Measurements from ENCODE around the gene PSMG3.

Gene PSMG3

DNA sequence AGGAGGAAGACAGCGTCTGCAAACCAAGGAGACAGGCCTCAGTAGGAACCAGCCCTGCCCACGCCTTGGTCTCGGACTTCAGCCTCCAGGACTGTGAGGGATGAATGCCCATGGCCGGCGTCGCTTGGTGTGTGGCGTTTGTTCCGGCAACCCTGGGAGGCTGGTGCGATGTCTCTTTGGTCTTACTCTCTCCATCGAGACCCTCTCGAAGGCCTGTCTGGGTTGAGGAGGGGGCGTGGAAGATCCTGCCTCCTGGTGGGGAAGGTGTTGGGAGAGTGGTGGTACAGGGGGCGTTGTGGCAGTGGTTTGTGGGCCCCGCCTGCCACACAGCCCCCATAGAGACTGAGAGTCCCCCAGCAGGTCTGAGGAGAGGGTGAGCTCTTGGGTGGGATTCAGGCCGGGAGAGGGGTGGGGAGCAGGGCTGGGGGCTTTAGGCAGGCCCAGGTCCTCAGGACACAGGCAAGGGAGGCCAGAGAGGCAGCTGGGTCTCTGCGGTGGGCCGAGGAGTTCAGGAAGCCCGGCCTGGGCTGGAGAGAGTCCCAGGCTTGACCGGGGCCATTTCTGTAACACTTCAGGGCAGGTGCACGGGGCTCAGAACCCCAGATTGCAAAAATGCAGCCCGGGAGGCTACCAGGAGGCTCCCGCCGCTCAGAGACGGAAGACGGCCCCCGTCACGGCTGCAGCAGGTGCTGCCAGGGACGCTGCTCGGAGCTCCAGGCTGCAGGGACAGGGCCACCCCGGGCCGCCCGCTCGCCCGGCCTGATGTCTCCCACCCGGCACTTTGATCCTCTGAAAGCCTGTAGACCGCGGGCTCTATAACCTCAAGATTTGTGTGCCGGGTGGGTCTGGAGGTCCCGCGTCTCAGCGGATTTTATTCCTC is 33.8 kb upstream of the PSMG3 start:
- TF ChIP-seq TAF1 (IDR thresholded peaks at IDR 0.05; ENCODE audit: borderline replicate concordance, insufficient read depth, low read length): no peak

GRCh38 chr7:1602386-1602785 is 32.6 kb upstream of the PSMG3 start:
- TF ChIP-seq TAF1 (IDR thresholded peaks at IDR 0.05; ENCODE audit: borderline replicate concordance, insufficient read depth, low read length): no peak
- no peak for TF ChIP-seq FOXP2 (optimal IDR thresholded peaks at IDR 0.05; ENCODE audit: borderline replicate concordance, extremely low read depth, extremely low read length, insufficient read depth)
- no peak for TF ChIP-seq SIN3A (IDR thresholded peaks at IDR 0.05; ENCODE audit: borderline replicate concordance, insufficient read depth, low read length)
- TF ChIP-seq POLR2AphosphoS5 (IDR thresholded peaks at IDR 0.05; ENCODE audit: low read depth, low read length): no peak
- no peak for TF ChIP-seq REST (IDR thresholded peaks at IDR 0.05; ENCODE audit: insufficient read depth in 1 of 2, low read depth in 2 of 2, low read length in 2 of 2)

DNA sequence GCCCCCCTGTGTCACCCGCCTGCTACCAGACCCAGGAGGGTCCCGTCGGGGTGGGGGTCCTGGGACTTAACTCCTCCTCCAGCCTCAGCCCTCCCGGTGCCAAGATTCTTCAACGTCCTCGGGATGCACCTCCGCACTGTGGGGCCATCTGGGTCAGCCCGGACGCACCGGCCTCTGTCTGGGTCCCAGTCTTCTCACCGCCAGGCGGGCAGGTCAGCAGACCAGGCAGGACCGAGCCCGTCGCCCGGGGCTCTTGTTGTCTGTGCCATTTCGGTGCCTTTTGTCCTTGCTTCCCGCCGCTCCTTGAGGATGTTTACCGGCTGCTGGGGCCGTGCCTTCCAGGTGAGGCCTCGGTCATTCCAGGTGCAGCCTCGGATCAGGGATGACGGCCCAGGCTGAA is 32.1 kb upstream of the PSMG3 start:
- TF ChIP-seq POLR2AphosphoS5 (IDR thresholded peaks at IDR 0.05; ENCODE audit: low read depth, low read length): no peak
- no peak for TF ChIP-seq FOXP2 (optimal IDR thresholded peaks at IDR 0.05; ENCODE audit: borderline replicate concordance, extremely low read depth, extremely low read length, insufficient read depth)
- TF ChIP-seq REST (IDR thresholded peaks at IDR 0.05; ENCODE audit: insufficient read depth in 1 of 2, low read depth in 2 of 2, low read length in 2 of 2): no peak
- no peak for TF ChIP-seq SIN3A (IDR thresholded peaks at IDR 0.05; ENCODE audit: borderline replicate concordance, insufficient read depth, low read length)
- no peak for TF ChIP-seq TAF1 (IDR thresholded peaks at IDR 0.05; ENCODE audit: borderline replicate concordance, insufficient read depth, low read length)

- TF ChIP-seq REST (IDR thresholded peaks at IDR 0.05; ENCODE audit: insufficient read depth in 1 of 2, low read depth in 2 of 2, low read length in 2 of 2) (no peak), SIN3A (IDR thresholded peaks at IDR 0.05; ENCODE audit: borderline replicate concordance, insufficient read depth, low read length) (no peak), POLR2AphosphoS5 (IDR thresholded peaks at IDR 0.05; ENCODE audit: low read depth, low read length) (no peak), FOXP2 (optimal IDR thresholded peaks at IDR 0.05; ENCODE audit: borderline replicate concordance, extremely low read depth, extremely low read length, insufficient read depth) (no peak)
These were observed 30.0 kb upstream of the PSMG3 start for GRCh38 chr7:1599640-1600395.

DNA sequence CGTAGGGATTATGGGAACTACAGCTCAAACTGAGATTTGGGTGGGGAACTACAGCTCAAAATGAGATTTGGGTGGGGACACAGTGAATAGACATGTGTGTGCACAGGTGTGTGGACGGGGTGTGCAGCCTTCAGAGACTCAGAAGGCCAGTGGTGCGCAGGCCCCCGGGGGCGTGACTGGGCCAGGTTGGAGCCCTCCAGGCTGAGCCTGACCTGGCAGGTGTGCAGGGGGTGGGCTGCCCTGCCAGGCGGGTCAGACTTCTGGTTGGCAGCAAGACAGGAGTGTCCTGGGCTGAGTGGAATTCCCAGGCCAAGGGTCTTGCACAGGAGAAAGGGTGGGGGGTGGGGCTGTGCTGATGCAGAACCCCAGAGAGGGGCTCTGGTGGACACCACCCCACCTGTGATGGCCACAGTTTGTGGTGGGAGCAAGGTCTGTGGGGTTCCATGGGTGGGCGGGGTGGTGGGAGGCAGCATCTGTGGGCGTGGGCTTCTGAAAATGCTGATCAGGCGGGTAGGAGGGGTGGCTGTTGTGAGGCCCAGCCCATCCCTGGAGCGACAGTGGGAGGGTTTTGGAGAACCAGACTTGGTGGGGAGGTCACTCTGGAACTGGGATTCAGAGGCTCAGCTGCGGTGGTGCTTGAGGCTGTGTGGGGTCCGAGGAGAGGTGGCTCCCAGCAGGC is 29.3 kb upstream of the PSMG3 start:
- no peak for TF ChIP-seq SIN3A (IDR thresholded peaks at IDR 0.05; ENCODE audit: borderline replicate concordance, insufficient read depth, low read length)
- no peak for TF ChIP-seq FOXP2 (optimal IDR thresholded peaks at IDR 0.05; ENCODE audit: borderline replicate concordance, extremely low read depth, extremely low read length, insufficient read depth)
- TF ChIP-seq REST (IDR thresholded peaks at IDR 0.05; ENCODE audit: insufficient read depth in 1 of 2, low read depth in 2 of 2, low read length in 2 of 2): no peak
- no peak for TF ChIP-seq POLR2AphosphoS5 (IDR thresholded peaks at IDR 0.05; ENCODE audit: low read depth, low read length)
